GM19395 (cell line): ENCODE measurements around the gene ALG6.
A peak's percentile ranks its signal among the peaks of the same experiment; 100 is the strongest.
"Not testable (repeated sequence)": the region's sequence is repeated elsewhere in the genome, so short reads cannot be mapped to it uniquely, and the experiment has no call there.

Experiments used
- ATAC-seq: cut with Tn5 transposase; IDR thresholded peaks from one replicate; pipeline ENCODE4 v1.9.1; 2021; ENCODE audit warnings: mild to moderate bottlenecking, moderate library complexity; ENCODE audit not compliant: unreplicated experiment

The ALG6 gene

DNA sequence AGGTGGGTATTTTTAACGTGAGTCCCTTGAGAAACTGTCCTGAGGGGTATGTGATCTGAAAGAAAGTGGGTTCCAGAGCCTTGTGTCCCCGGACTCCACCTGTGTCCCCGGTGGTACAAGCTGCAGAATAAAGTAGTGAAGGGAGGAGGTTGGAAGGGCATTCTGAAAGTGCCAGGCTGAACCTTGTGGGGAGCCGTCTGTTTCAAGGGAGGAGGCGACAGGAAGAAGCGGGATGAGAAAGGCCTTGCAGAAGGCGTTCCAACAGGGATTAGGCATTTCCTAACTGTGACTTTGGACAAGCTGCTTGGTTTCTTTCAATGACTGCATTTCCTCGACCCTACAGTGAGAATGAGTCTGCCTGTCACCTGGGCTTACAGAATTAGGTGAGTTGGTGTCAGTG lies 39.3 kb upstream of the ALG6 start:
- ATAC-seq, result no peak

DNA sequence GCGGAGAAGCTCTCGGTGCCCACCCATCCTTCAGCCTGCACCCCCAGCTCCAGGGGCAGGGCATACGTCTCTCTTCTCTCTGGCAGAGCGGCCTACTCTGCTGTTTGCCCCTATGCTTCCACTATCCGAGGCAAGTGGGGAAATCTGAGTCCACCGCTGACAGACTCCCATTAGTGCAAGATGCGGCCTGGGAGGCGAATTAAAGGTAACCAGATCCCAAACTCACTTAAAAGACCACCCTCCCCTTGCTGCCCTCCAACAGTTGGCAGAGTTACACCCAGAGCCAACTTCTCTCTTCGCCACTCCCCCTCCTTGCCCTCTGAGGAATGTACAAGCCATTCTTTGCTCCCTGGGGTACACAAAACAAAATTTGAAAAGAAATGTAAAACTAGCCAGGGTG lies 38.6 kb upstream of the ALG6 start:
- ATAC-seq, result no peak

DNA sequence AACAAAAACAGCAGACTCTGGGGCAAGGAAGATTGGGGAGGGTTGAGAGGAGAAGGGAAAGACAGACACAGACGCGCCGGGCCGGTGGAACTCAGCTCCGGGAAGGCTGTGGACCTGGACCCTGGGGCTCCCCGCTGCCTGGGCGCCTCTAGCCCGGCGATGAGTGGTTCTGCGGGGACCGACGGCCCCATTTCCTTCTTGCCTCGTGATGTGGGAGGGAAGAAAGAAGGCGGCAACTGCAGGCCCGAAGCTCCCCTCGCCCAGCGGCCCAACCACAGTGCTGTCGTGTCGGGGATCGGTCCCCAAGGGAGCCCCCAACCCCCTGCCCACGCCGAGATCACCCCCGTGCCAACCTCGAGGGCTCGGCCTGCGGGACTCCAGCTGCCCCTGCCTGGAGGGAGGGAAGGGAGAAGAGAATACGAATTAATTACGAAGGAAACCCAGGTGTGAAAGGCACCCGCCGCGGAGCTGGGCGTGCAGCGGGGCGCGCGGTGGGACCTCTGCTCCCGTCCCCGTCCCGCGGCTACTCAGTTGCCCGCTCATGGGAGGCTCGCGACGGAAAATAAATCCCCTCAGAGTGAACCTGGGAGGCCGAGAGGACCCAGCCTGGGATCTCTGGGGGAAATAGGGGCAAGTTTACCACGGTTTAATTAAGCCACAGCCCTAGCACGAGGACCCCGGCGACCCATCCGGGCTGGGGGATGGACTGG lies 37.7 kb upstream of the ALG6 start:
- ATAC-seq, result no peak

DNA sequence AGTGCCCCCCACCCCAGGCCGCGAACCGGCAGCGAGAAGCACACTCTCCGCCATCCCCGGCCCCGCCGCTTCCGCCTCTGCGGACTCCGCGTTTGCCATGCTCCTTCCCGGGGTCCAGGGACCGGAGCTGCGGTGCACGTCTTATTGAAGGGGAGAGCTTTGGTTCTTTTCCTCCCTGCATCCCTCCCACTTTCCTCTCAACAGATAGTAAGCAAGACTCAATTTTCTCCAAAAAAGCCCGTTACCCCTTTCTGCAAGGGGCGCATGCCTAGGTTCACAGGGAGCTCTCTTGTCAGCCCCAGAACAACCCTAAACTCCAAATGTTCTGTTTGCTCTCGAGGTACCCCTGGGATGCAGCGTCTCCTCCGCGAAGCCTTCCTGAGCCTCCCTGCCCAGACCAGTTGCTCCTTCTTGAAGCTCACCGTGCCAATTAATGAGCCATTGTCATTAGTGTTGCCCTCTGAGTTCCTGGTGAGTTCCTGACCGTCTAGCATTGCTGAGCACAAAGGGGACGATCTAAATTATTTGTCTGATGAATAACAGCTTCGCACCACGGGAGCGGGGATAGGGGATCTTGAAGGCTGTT lies 37.0 kb upstream of the ALG6 start:
- no peak for ATAC-seq

DNA sequence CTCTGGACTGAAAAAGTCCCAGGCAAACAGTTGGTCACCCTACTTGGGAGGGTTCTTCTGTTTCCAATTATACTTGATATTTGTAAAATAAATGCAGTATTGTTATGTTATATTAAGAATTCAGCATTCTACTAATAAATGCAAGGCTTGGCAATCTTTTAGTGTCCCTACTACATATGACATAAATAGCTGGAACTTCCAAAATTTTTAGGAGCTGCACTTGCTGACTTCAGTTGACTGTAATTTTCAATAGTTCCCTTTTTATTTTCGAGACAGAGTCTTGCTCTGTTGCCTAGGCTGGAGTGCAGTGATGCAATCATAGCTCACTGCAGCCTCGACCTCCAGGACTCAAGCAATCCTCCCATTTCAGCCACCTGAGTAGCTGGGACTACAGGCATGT lies 25.0 kb upstream of the ALG6 start:
- no peak for ATAC-seq

DNA sequence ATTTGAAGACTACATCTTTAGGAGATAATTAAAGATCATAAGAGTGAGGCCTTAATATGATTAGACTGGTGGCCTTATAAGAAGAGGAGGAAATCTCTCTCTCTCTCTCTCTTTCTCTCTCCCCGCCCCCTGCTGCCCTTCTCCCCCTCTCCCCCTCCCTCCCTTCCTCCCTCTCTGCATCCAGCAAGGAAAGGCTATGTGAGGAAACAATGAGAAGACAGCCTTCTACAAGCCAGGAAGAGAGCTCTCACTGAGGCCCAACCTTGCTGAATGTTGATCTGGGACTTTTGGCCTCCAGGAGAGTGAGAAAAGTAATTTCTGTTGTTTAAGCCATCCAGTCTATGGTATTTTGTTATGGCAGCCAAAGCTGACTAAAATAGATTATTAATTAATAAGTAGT lies 23.5 kb upstream of the ALG6 start:
- ATAC-seq, result no peak

DNA sequence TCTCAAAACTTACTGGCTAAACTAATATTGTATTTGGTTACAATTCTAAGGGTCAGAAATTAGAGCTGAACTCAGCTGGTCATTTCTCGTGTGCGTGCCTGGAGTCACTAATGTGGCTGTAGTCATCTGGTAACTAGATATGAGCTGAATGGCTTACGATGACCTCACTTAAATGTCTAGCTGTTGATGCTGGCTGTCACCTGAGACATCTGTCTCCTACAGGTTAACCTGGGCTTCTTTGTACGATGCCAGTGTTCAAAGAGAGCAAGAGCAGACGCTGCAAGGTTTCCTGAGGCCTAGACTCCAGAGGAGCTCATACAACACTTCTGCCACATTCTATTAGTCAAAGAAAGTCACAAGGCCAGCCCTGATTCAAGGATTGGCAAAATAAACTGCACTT lies 17.1 kb upstream of the ALG6 start:
- no peak for ATAC-seq

DNA sequence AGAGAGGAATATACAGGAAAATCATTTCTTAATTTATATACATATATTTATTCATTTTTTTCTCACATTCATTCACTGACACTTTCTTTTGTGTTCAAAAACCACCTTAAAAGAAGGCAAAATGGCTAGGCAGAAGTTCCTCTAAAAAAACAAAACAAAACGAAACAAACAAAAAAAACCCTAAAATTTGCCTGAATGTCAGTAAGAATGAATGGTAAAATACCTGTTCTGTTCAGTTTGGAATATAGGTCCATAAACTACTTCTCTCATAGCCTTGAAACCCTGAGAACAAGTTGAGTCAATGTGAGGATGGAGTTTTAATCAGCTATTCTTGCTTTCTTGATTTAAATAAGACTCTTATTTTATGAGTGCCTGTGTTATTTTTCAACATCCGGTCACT lies 14.7 kb upstream of the ALG6 start:
- no peak for ATAC-seq

DNA sequence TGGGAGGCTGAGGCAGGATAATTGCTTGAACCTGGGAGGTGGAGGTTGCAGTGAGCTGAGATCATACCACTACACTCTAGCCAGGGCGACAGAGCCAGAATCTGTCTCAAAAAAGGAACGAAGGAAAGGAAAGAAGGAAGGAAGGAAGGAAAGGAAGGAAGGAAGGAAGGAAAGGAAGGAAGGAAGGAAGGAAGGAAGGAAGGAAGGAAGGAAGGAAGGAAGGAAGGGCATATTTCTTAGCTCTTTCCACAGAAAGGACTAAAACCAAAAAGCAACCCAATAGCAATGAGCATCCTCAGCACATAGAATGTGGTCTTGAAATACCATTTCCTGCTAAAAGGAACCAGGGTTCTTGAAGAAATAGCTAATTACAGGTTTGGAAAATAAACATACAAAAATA lies 11.2 kb upstream of the ALG6 start:
- not testable (repeated sequence) for ATAC-seq

DNA sequence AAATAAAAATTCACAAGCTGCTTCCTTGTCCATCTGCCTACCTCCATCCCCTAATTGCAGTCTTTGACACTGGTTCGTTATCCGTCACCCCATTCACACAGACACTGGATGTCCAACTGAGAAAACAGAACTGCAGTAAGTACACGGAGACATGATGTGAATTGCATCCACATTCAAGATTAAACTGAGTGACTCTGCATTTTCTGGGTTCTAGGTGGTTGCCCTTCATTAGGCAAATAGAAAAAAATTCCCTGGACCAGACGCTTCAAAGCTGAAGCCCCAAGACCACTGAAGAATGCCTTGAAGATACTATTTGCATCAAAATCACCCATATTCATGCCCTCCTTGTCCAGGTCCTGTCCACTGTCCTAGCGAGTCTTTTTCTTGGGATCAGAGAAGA lies 7.9 kb upstream of the ALG6 start:
- ATAC-seq, result no peak

DNA sequence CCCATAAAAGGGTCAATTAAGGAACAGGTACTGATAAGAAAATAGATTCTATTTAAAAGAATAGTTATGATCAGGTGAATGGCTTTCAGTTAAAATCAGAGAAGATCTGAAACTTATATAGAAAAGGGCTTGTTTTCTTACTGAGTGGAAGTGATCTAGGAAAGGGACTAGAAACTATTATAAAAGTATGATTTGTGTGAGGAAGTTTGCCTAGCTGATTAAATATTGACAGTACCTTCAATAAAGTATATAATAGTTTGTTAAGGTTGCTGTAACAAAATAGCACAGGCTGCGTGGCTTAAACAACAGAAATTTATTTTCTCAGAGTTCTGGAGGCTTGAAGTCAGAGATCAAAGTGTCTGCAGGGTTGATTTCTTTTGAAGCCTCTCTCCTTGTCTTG lies 5.4 kb upstream of the ALG6 start:
- no peak for ATAC-seq

DNA sequence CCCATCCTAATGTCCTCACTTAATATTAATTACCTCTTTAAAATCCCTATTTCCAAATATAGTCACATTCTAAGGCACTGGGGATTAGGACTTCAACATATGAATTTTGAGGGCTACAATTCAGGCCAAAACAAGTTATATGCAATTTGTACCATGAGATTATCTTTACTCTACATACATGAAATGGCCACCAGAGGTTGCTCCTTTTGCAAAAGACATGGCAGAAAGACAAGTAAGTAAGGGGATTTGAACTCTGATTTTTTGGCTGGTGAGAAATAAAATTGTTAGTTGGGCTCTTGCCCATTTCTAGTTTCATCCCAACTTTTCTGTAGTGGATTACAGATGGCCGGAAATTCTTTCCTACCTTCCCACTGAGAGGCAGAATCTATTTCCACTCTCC lies 4.8 kb upstream of the ALG6 start:
- ATAC-seq, result no peak

DNA sequence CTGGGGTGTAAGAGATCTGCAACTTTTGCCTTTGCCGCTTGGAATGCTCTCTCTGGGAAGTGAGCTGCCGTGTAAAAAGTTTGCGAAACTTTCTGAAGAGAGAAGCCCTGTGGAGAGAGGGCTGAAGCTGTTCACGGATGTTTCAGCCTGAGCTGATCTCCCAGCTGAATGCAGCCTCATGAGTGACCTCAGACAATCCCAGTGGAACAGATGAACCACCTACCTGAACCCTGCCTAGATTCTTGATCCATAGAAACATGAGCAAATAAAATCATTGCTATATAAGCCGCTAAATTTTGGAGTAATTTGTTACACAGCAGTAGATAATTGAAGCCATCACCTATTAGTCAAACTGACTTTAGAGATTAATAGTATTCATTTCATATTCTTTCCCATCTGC lies 4.4 kb upstream of the ALG6 start:
- ATAC-seq, result no peak

DNA sequence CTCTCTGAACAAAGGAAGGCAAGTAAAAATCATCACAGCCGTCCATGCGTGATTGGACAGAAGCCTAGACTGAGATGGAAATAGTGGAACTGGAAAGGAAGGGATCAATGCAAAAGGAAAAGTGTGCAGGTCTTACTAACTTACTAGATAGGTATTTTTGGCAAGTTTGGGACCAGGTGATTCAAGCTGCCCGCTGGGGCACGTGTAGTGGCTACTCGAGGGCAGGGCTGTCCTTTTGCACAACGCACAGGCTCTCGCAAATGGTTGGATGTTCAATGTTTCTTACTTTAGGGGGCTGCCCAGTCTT lies 566 bp upstream of the ALG6 start:
- ATAC-seq, result no peak

DNA sequence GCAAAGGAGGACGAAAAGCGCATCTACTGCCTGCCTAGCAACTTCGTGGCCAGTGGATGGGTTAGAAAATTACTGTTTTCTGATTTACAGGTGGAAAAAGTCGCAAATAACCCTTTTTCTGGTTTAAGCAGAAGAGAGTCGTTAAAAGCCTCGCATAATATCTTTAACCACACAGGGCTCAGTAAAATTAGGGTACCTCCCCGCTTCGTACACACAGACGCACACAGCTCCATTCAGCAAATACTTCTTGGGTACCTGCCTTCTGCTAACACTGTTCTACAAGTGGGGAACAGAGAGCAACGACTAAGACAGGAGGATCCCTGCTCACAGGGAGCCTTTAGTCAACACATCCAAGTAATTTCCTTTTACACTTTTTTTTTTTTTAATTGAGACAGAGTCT lies 704 bp downstream of the ALG6 start:
- ATAC-seq, result peak; percentile 19

DNA sequence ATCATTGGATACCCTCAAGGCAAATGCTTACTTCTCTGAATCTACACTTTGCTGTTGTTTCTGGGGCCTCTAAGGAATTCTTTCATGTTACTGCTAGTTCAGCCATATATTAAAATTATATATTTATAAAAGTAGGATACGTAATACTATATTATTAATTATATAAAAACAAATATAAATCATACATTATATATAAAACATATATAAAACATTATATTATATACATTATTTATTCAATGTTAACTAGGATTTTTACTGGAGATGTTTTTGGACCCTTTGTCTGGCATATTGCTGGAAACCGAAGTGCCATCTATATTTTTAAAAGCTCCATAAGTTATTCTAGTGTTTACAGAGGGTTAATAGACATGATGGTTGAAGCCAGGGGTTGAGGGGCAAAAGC lies 12.2 kb downstream of the ALG6 start:
- no peak for ATAC-seq

DNA sequence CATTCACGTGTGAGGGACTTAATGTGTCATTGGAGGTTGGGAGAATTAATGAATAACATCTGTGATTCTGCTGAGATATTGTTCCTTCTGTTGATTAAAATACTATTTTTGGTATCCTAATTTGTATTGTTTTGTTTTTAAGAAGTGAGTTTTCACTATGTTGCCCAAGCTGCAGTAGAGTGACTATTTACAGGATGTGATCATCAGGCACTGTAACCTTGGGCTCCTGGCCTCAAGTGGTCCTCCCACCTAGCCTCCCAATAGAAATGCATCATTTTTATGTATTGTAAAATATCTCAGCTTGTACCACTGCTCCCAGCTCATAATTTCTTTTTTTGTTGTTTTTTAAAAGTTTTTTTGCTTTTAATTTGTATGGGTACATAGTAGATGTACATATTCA lies 14.3 kb downstream of the ALG6 start:
- ATAC-seq, result no peak

DNA sequence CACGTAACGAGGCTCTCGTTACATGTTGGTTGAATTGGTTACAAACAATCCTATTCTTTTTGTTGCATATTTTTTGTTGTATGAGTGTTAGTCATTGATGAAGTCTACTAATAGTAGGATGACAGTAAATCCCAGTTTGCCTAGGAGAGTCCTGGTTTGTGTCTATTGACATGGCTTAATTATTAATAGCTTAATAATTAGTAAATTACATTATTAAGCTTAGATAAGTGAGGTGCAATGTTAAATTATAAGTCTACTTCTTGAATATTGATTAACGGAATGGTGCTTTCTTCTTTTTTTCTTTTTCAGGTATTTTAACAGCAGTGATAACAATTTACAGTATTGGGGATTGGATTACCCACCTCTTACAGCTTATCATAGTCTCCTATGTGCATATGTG lies 34.5 kb downstream of the ALG6 start:
- ATAC-seq, result no peak

DNA sequence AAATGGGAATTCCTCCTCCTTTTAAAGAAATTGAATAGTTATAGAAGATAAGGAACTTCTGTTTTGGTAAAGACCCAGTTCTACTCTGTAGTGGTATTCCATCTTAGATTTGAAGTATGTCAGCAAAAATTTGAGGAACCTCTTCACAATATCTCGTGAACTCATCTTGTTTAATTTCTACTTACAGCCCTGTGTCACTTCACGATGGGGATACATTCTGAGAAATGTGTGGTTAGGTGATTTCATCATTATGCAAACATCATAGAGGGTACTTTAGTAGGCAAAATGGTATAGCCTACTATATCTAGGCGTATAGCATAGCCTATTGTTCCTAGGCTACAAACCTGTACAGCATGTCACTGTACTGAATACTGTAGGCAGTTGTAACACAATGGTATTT lies 36.0 kb downstream of the ALG6 start:
- ATAC-seq, result no peak

DNA sequence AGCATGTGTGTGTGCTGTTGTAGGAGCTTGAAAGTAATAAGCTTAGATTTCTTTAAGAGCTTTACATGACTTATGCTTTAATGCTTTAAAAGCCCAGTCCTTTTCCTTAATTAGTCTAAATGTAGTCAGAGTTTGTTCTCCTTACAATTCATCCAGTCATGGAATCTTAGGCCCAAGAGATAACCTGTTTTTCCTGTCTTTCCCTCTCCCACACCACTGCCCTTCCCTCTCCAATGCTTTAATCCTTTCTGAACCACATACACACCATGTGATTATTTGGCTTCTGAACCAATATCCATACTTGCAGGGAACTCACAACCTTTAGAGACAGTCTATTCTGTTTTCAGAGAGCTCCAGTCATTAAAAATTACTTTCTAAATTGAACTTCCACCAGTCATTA lies 37.6 kb downstream of the ALG6 start:
- ATAC-seq, result no peak

DNA sequence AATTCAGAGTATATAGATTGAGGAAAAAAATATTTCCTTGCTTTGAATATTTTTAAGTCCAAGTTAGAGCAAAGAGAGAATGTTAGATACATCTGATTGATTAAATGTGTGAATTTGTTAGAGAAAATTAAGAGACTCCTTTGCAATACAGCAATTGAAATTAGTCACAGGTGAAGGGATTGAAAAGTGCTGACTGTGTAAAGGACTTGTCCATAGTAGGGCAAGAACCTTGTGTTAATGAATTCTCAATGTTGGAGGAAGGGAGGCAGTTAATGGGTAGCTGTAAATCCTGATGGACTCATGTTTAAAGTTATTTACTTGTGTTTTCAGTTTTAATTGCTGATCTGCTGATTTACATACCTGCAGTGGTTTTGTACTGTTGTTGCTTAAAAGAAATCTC lies 38.6 kb downstream of the ALG6 start:
- ATAC-seq, result no peak

DNA sequence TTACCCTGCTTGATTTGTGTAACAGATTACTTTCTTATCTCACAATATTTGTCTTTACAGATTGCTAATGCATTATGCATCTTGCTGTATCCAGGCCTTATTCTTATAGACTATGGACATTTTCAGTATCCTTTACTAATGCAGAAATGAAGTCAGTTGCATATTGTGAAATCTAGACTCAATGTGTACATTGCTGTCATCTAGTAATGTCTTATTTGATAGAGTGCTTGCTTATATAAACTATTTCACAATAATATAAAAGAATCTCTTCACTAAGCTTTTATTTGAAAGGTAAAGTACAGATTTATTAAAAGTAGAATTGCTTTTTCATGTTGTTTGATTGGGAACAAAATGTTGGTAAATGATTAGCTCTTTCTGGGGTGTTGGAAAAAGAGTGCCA lies 39.6 kb downstream of the ALG6 start:
- no peak for ATAC-seq

DNA sequence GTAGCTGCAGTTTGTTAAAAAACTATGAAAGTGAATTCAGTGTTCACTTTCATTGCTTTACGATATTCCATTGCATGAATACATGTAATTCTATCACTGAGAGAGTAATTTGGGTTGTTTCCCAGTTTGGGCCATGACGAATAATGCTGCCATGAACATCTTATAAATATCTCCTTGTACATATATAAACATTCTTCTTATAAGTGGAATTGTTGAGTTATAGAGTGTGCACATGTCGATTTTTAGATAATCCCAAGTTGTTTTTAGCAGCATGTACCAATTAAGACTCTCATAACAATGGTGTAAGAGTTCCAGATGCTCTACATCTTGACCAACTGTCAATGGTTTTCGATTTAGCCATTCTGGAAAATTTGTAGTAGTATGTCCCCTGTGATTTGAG lies 40.9 kb downstream of the ALG6 start:
- no peak for ATAC-seq
